Endometrial microvascular endothelial cells (primary cell): Measurements from ENCODE around the gene GLRX3. TPM values are rescaled to one million over a fixed set of nuclear protein-coding genes. Genes with fewer than 3 reads are reported as not detected.

ENCODE experiments used
- in situ Hi-C: cut with HindIII; loops from 2 replicates; pipeline ENCODE4 v1.10.0; 2017; ENCODE audit warnings: low sequenced_read_pairs, low pct_unique_long_range_greater_than_20kb; ENCODE audit errors: inconsistent ontology term
- total RNA-seq: library from RNA; depleted of rRNA; stranded (reverse); fragments of >200 nt; gene quantifications from one replicate; pipeline ENCODE4 v1.2.3, GENCODE V29; 2015; ENCODE audit errors: inconsistent ontology term

Gene GLRX3
- total RNA-seq, 1 donor from 2014 or later: 129 TPM

- in situ Hi-C loops: no loop called here
These were observed 440 bp upstream of the GLRX3 start for GRCh38 chr10:130135676-130136225.

- in situ Hi-C loops: no loop called here
These were observed 878 bp downstream of the GLRX3 start for GRCh38 chr10:130137090-130137448.

- in situ Hi-C loops: no loop called here
These were observed 1.7 kb downstream of the GLRX3 start for GRCh38 chr10:130137659-130138478.

GRCh38 chr10:130138479-130138866 lies 2.3 kb downstream of the GLRX3 start:
- in situ Hi-C loops: no loop called here

- in situ Hi-C loops: no loop called here
These were observed 4.2 kb downstream of the GLRX3 start for GRCh38 chr10:130140425-130140824.

- in situ Hi-C loops: no loop called here
These were observed 4.8 kb downstream of the GLRX3 start for GRCh38 chr10:130141038-130141437.

GRCh38 chr10:130141460-130141859 lies 5.3 kb downstream of the GLRX3 start:
- in situ Hi-C loops: no loop called here

GRCh38 chr10:130141878-130142277 lies 5.7 kb downstream of the GLRX3 start:
- in situ Hi-C loops: no loop called here

- in situ Hi-C loops: no loop called here
These were observed 9.9 kb downstream of the GLRX3 start for GRCh38 chr10:130146042-130146441.

- in situ Hi-C loops: no loop called here
These were observed 23.1 kb downstream of the GLRX3 start for GRCh38 chr10:130159192-130159794.

GRCh38 chr10:130160775-130161174 lies 24.6 kb downstream of the GLRX3 start:
- in situ Hi-C loops: no loop called here

- in situ Hi-C loops: no loop called here
These were observed 25.1 kb downstream of the GLRX3 start for GRCh38 chr10:130161331-130161730.

GRCh38 chr10:130167193-130167592 lies 31.0 kb downstream of the GLRX3 start:
- in situ Hi-C loops: no loop called here

GRCh38 chr10:130167707-130168106 lies 31.5 kb downstream of the GLRX3 start:
- in situ Hi-C loops: no loop called here

GRCh38 chr10:130169136-130169859 lies 33.1 kb downstream of the GLRX3 start:
- in situ Hi-C loops: no loop called here

GRCh38 chr10:130171196-130171595 lies 35.0 kb downstream of the GLRX3 start:
- in situ Hi-C loops: no loop called here

GRCh38 chr10:130174328-130174727 lies 38.1 kb downstream of the GLRX3 start:
- in situ Hi-C loops: no loop called here

- in situ Hi-C loops: no loop called here
These were observed 38.9 kb downstream of the GLRX3 start for GRCh38 chr10:130175074-130175473.

GRCh38 chr10:130177250-130177649 lies 41.1 kb downstream of the GLRX3 start:
- in situ Hi-C loops: no loop called here

- in situ Hi-C loops: no loop called here
These were observed 43.4 kb downstream of the GLRX3 start for GRCh38 chr10:130179640-130180039.
